ENCODE data around the gene SEMA3C. TPM values are rescaled to one million over a fixed set of nuclear protein-coding genes. Genes with fewer than 3 reads are reported as not detected.

SEMA3C gene
- total RNA-seq, 1 donor from 2014 or later, result 9.5 TPM

- no peak for ATAC-seq
These were observed 71.0 kb downstream of the SEMA3C start for GRCh38 chr7:80847895-80848294.

GRCh38 chr7:80847027-80847426 is 71.8 kb downstream of the SEMA3C start:
- no peak for ATAC-seq

- no peak for ATAC-seq
These were observed 73.9 kb downstream of the SEMA3C start for GRCh38 chr7:80844916-80845315.

- ATAC-seq, result no peak
These were observed 75.7 kb downstream of the SEMA3C start for GRCh38 chr7:80843018-80843677.

- no peak for ATAC-seq
These were observed 76.6 kb downstream of the SEMA3C start for GRCh38 chr7:80842022-80842790.

GRCh38 chr7:80841423-80841955 is 77.4 kb downstream of the SEMA3C start:
- no peak for ATAC-seq

GRCh38 chr7:80840681-80841080 is 78.2 kb downstream of the SEMA3C start:
- no peak for ATAC-seq

GRCh38 chr7:80839855-80840254 is 79.0 kb downstream of the SEMA3C start:
- no peak for ATAC-seq

- no peak for ATAC-seq
These were observed 80.2 kb downstream of the SEMA3C start for GRCh38 chr7:80838643-80839042.

GRCh38 chr7:80837345-80837744 is 81.5 kb downstream of the SEMA3C start:
- no peak for ATAC-seq

- ATAC-seq, result no peak
These were observed 83.6 kb downstream of the SEMA3C start for GRCh38 chr7:80835251-80835650.

GRCh38 chr7:80833289-80834268 is 85.3 kb downstream of the SEMA3C start:
- ATAC-seq, result peak; percentile 18

GRCh38 chr7:80832006-80832405 is 86.8 kb downstream of the SEMA3C start:
- ATAC-seq, result no peak

- peak; percentile 31 for ATAC-seq
These were observed 88.1 kb downstream of the SEMA3C start for GRCh38 chr7:80830584-80831285.

GRCh38 chr7:80830010-80830409 is 88.8 kb downstream of the SEMA3C start:
- no peak for ATAC-seq

- no peak for ATAC-seq
These were observed 89.3 kb downstream of the SEMA3C start for GRCh38 chr7:80829527-80829926.

GRCh38 chr7:80827239-80827633 is 91.6 kb downstream of the SEMA3C start:
- ATAC-seq, result no peak

- ATAC-seq, result no peak
These were observed 92.2 kb downstream of the SEMA3C start for GRCh38 chr7:80826520-80827238.

GRCh38 chr7:80825499-80825898 is 93.4 kb downstream of the SEMA3C start:
- no peak for ATAC-seq

GRCh38 chr7:80824253-80824652 is 94.6 kb downstream of the SEMA3C start:
- no peak for ATAC-seq

- ATAC-seq, result no peak
These were observed 95.8 kb downstream of the SEMA3C start for GRCh38 chr7:80823057-80823456.
